ENCODE measurements around the gene RNPC3. TPM values are rescaled to one million over a fixed set of nuclear protein-coding genes. Genes with fewer than 3 reads are reported as not detected.

The RNPC3 gene
- total and polyA plus RNA-seq, 2 of the 8 experiments (the other 6 are each of a cell fraction or from before 2014, with no cell fraction given) = 10.9 to 12.8 TPM

- Histone ChIP-seq H4K91ac (replicated peaks; ENCODE audit: insufficient read length, low read length) (no peak overlapping the region), H3K23ac (ENCODE audit: insufficient read length) (no peak overlapping the region), H3K18ac (ENCODE audit: extremely low read depth, low read length) (no peak overlapping the region), H2BK120ac (replicated peaks; ENCODE audit: low read depth, low read length) (no peak overlapping the region), H4K20me1 (replicated peaks in 1 of 2; ENCODE audit: control insufficient read depth in 1 of 2, insufficient read depth in 2 of 2, low read length in 2 of 2) (no peaks in the 10 kb centered on the region), H3K36me3 (ENCODE audit: control insufficient read depth in 2 of 4, insufficient read depth in 4 of 4, low read length in 3 of 4) (no peaks in the 10 kb centered on the region), H3K9me3 (ENCODE audit: insufficient read depth in 2 of 2, low read depth in 1 of 2, low read length in 1 of 2) (peaks cover 21 to 24% of the 10 kb centered on the region in 2 experiments), H2BK20ac (ENCODE audit: low read length) (no peak overlapping the region), H3K27ac (ENCODE audit: low read depth, low read length) (no peak overlapping the region), H3K79me1 (ENCODE audit: low read depth, low read length) (no peaks in the 10 kb centered on the region), H3K79me2 (ENCODE audit: control insufficient read depth in 1 of 2, insufficient read depth in 2 of 2, low read length in 2 of 2) (no peaks in the 10 kb centered on the region), H2BK15ac (ENCODE audit: low read length) (no peak overlapping the region), H3K14ac (ENCODE audit: insufficient read length) (no peak overlapping the region), H3K56ac (replicated peaks; ENCODE audit: insufficient read length, low read depth, low read length) (no peak overlapping the region), H3K4ac (replicated peaks; ENCODE audit: insufficient read length, low read depth, low read length) (no peak overlapping the region), H3K4me2 (ENCODE audit: insufficient read depth in 1 of 2, low read depth in 2 of 2, low read length in 2 of 2) (no peak overlapping the region), H2AFZ (ENCODE audit: low read length) (no peak overlapping the region), H4K8ac (ENCODE audit: extremely low read depth, insufficient read depth, low read length) (no peak overlapping the region), H2BK12ac (ENCODE audit: low read depth, low read length) (no peak overlapping the region), H3K23me2 (ENCODE audit: low read depth, low read length) (no peaks in the 10 kb centered on the region), H3K27me3 (replicated peaks in 1 of 4; ENCODE audit: control insufficient read depth in 3 of 4, extremely low read depth in 1 of 4, insufficient read depth in 3 of 4, low read length in 3 of 4) (no peaks in the 10 kb centered on the region), H4K5ac (ENCODE audit: insufficient read length, low read depth, low read length) (no peak overlapping the region), H3K4me3 (ENCODE audit: extremely low read depth in 1 of 4, insufficient read depth in 2 of 4, low read depth in 3 of 4, low read length in 4 of 4) (no peak overlapping the region), H2BK5ac (ENCODE audit: low read depth, low read length) (no peak overlapping the region), H2AK5ac (ENCODE audit: low read depth, low read length) (no peak overlapping the region), H3K9ac (replicated peaks in 1 of 4; ENCODE audit: extremely low read depth in 1 of 4, low read depth in 3 of 4, low read length in 3 of 4) (no peak overlapping the region), H3K4me1 (replicated peaks in 1 of 4; ENCODE audit: control insufficient read depth in 3 of 4, insufficient read depth in 4 of 4, low read length in 3 of 4) (no peaks in the 10 kb centered on the region)
- CTCF ChIA-PET (ENCODE audit: partially characterized antibody) = no interaction called here
- FAIRE-seq (no peak), DNase-seq (ENCODE audit: low read depth in 1 of 2, low spot score in 2 of 2) (no peak)
- POLR2A ChIA-PET (ENCODE audit: partially characterized antibody) = no interaction called here
- WGBS, 2 experiments (ENCODE audit: extremely low coverage in 1 of 2, insufficient coverage in 1 of 2, insufficient read length in 1 of 2, insufficient replicate concordance in 2 of 2, low coverage in 1 of 2, low lambda C conversion rate in 2 of 2, missing lambda C conversion rate in 1 of 2) = 93% methylated on average over 2 of the region's 2 CpGs; no CpG with 5 or more reads in 1 of the 2 experiments
- TF ChIP-seq RBBP5 (IDR thresholded peaks at IDR 0.05; ENCODE audit: borderline replicate concordance, low read depth, low read length) (no peak), RFX5 (IDR thresholded peaks at IDR 0.05; ENCODE audit: borderline replicate concordance, low read depth, low read length) (no peak), KDM4A (IDR thresholded peaks at IDR 0.05; ENCODE audit: low read depth, low read length, severe bottlenecking) (no peak), NRF1 (IDR thresholded peaks at IDR 0.05; ENCODE audit: low read depth, low read length) (no peak)
Observed at GRCh38 chr1:103584537-103584936, 59.0 kb downstream of the RNPC3 start.

Measured in H1 (cell line).